Measurements from ENCODE around the gene TTLL9.

Gene TTLL9

DNA sequence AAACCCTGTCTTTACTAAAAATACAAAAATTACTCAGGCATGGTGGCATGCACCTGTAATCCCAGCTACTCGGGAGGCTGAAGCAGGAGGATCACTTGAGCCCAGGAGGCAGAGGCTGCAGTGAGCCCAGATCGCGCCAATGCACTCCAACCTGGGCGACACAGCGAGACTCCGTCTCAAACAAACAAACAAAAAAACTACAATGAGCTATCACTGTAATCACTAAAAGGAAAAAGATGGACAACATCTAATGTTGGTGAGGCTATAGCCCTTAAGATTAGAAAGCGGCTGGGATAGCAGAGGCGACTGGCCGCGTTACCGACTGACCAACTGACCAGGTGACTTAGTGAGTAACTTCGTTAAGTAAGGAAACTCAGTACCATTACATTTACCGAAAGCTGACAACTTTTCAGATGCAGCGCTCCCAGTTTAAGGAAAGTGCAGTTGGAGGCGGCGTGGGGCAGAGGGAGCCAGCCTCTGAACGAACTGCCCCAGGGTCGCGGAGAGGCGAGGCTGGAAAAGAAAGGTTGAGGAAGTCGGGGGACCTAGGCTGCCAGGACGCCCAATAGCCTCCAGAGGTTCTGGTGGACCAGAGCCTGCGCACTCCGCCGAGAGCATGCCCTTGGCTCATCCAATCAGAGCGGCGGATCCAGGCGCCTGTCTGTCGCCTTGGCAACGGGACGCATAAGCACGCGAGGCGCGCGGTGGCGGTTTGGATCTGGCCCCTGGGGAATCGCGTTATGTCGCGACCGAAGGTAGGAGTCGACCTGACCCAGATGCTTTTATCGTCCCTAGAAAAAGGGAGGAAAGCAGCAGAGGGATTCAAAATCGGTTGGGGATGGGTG, 8.9 kb downstream of the TTLL9 start:
- peak; percentile 43 to 48 for DNase-seq (ENCODE audit: low read depth in 2 of 2)

DNA sequence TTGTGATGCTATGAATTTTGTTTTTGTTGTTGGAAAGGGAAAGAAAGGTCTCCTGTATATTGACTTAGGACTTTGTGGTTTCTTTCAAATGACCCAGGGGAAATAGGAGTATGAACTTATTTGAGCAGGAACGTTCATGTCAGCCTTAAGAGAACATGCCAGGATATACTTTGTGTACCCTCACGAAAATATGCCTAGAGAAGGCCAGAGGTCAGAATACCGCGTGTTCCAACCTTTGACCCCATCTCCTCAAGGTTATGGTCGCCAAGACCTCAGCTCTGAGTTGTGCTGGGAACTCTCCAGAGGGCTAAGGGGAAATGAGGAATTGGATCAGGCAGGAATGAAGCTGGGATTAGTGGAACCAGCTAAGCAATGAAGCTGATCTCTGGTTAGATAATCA, 11.5 kb downstream of the TTLL9 start:
- no peak for DNase-seq (ENCODE audit: low read depth in 2 of 2)

GRCh38 chr20:31883829-31884228, 13.4 kb downstream of the TTLL9 start:
- no peak for DNase-seq (ENCODE audit: low read depth in 2 of 2)

DNA sequence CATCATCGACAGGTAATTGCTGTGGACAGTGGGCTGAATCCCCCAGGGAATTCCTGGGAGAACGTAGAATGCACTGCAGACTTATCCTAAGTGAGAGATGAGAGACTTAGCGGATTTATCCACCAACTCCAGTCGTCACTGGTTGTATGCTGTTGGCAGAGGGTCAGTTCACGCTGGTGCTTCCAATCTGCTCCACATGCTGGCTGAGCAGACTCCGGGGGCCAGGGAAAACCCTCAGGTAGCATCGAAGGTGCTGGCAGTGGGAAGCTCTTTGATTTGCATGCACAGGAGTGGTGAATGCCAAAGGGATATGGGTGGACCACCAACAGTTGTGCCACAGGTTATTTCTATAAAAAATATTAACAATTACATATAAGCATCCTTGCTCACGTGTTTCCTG, 20.2 kb downstream of the TTLL9 start:
- no peak for DNase-seq (ENCODE audit: low read depth in 2 of 2)

DNA sequence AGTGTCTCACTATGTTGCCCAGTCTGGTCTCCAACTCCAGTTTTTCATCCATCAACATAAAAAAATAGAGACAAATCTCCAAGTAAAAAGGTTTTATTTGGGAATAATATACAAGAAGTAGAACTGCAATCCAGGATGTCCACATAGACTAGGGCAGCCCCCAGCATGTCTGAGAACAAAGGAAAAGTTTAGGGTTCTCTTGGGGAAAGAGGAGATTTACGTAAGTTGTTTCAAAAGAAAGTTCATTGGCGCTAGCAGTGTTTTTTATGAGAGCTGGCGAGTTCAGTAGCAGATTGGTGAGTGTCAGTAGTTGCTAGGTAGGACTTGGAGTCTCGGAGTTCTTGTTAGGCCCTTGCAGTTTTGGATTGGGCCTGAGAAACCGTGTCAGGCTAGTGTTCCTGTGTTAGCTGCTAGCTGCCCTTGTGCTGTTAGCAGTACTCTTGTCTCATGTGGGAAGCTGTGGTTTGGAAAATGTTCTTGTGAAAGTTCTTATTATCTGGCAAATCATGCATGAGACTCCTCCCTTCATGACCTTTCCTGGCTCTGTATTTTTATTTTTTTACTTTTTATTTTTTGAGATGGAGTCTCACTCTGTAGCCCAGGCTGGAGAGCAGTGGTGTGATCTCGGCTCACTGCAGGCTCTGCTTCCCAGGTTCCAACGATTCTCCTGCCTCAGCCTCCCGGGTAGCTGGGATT, 24.7 kb downstream of the TTLL9 start:
- DNase-seq (ENCODE audit: low read depth in 2 of 2) = no peak

- no peak for DNase-seq (ENCODE audit: low read depth in 2 of 2)
Measured at GRCh38 chr20:31896049-31896448, 25.6 kb downstream of the TTLL9 start.

GRCh38 chr20:31897541-31897940, 27.1 kb downstream of the TTLL9 start:
- DNase-seq (ENCODE audit: low read depth in 2 of 2) = no peak

- no peak for DNase-seq (ENCODE audit: low read depth in 2 of 2)
Measured at GRCh38 chr20:31901615-31902014, 31.2 kb downstream of the TTLL9 start.

DNA sequence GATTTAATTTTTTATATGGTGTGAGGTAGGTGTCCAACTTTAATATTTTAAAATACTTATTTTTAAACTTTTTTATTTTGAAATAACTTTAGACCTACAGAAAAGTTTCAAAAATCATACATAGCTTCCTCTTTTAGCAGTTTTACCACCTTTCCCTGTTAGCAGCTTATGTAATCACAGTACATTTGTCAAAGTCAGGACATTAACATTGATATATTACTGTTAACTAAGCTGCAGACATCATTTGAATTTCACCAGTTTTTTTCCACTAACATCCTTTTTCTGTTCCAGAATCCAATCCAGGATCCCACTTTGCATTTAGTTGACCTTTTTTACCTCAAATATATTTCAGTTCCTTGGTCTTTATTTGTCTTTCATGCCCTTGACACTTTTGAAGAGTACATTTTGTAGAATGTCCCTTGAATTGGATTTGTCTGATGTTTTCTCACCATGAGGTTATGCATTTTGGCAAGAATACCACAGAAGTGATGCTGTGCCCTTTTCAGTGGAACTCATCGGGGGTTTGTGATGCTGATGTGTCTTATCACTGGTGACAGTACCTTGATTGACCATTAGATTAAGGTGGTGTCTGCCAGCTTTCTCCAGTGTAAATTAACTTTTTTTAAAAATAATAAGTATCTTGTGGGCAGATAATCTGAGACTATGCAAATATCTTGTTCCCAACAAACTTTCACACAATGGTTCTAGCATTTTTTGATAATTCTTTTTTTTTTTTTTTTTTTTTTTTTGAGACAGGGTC, 33.4 kb downstream of the TTLL9 start:
- DNase-seq (ENCODE audit: low read depth in 2 of 2) = no peak

GRCh38 chr20:31906001-31906400, 35.6 kb downstream of the TTLL9 start:
- no peak for DNase-seq (ENCODE audit: low read depth in 2 of 2)

- no peak for DNase-seq (ENCODE audit: low read depth in 2 of 2)
Measured at GRCh38 chr20:31907046-31907445, 36.6 kb downstream of the TTLL9 start.

DNA sequence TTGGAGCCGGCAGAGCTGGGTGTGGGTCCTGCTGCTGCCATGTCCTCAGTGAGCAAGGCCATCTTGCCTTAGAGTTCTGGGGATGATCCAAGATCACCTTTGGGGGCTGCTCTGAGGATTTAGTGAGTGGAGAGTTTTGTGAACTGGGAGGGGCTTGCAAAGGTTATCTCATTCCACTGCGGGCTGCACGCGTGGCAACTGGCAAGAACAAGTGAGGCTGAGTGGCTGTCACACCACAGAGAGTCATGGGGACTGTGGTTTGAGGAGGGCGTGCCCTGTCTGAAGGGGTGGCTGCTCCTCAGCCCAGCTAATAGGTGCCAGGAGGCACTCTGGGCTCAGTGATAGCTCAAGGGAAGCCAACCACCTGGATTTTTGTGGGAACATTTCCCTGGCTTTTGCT, 37.6 kb downstream of the TTLL9 start:
- no peak for DNase-seq (ENCODE audit: low read depth in 2 of 2)

DNA sequence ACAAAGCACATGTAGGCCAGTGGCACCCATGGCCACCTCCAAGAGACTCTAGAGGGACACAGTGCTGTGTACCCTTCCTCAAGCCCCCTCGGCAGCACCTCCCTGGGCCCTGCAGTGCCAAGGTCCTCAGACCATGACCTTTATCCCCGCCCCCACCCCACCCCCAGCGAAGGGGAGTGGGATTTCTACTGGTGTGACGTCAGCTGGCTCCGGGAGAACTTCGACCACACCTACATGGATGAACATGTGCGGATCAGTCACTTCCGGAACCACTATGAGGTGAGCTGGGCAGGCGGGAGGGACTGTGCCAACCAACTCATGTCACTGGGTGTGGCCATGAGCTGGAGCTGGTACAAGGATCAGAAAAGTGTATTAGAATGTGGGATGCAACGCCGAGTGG, 38.0 kb downstream of the TTLL9 start:
- no peak for DNase-seq (ENCODE audit: low read depth in 2 of 2)

DNA sequence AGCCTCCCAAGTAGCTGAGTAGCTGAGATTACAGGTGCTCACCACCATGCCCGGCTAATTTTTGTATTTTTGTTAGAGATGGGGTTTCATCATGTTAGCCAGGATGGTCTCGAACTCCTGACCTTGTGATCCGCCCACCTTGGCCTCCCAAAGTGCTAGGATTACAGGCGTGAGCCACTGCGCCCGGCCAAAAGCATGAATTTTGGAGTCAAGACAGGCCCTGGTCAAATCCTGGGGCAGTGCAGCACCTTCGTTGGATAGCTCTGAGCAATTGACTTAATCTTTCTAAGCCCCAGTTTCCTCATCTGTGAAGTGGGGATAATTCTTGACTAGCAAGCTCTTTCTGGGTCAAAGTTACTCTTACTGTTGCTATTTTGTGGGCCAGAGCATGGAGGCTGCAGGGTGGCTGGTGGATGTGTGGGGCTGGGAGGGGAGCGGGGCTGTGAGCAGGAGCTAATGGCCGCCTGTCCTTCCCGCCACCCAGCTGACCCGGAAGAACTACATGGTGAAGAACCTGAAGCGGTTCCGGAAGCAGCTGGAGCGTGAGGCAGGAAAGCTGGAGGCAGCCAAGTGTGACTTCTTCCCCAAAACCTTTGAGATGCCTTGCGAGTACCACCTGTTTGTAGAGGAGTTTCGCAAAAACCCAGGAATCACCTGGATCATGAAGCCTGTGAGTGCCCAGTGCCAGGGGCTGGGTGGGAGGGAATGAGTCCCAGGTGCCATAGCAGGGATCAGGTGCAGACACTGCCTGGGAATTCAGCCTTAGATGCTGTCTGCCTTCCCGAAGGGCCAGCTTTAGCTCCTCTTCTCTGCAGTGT, 39.0 kb downstream of the TTLL9 start:
- DNase-seq (ENCODE audit: low read depth in 2 of 2) = no peak

- no peak for DNase-seq (ENCODE audit: low read depth in 2 of 2)
Measured at GRCh38 chr20:31910071-31910803, 39.8 kb downstream of the TTLL9 start.

- DNase-seq (ENCODE audit: low read depth in 2 of 2) = no peak
Measured at GRCh38 chr20:31913431-31914157, 43.2 kb downstream of the TTLL9 start.

- no peak for DNase-seq (ENCODE audit: low read depth in 2 of 2)
Measured at GRCh38 chr20:31914170-31914569, 43.7 kb downstream of the TTLL9 start.

GRCh38 chr20:31915491-31916280, 45.3 kb downstream of the TTLL9 start:
- no peak for DNase-seq (ENCODE audit: low read depth in 2 of 2)

GRCh38 chr20:31916708-31917107, 46.3 kb downstream of the TTLL9 start:
- no peak for DNase-seq (ENCODE audit: low read depth in 2 of 2)

Measured in stimulated activated CD8-positive, alpha-beta memory T cell treated with anti-CD3 and anti-CD28 coated beads, Interleukin-7, amount 100 ng/mL, for 1 hour (primary cell).